OCI-LY1 (cell line): Measurements from ENCODE around the gene SYK.

Source experiments
- H2AFZ ChIP-seq: fragments of 200-600 bp; sonication (generic), shearing (Covaris generic); 2 replicates; pipeline ENCODE4 v1.6.0; 2014; ENCODE audit warnings: antibody characterized with exemption, mild to moderate bottlenecking, low read length
- H3F3A ChIP-seq: fragments of 200-600 bp; sonication (generic), shearing (Covaris generic); 2 replicates; pipeline ENCODE4 v1.6.0; 2014; ENCODE audit warnings: mild to moderate bottlenecking, antibody characterized with exemption, low read length, moderate library complexity; ENCODE audit not compliant: insufficient read depth
- H3K27ac ChIP-seq: fragments of 200-600 bp; sonication (generic); 2 replicates; pipeline ENCODE4 v1.5.1; 2014; ENCODE audit warnings: low read length, mixed run types, mild to moderate bottlenecking, low read depth; ENCODE audit not compliant: poor library complexity, severe bottlenecking
- H3K27me3 ChIP-seq: fragments of 200-600 bp; sonication (generic); 2 replicates; pipeline ENCODE4 v1.6.0; 2014; ENCODE audit warnings: antibody characterized with exemption, mild to moderate bottlenecking, low read length, moderate library complexity; ENCODE audit not compliant: insufficient read depth
- H3K36me3 ChIP-seq: fragments of 200-600 bp; sonication (generic); 2 replicates; pipeline ENCODE4 v1.6.1; 2014; ENCODE audit warnings: mild to moderate bottlenecking, antibody characterized with exemption, low read length, moderate library complexity, mixed read lengths; ENCODE audit not compliant: insufficient read depth
- H3K4me1 ChIP-seq: fragments of 200-600 bp; sonication (generic); 2 replicates; pipeline ENCODE4 v1.5.1; 2014; ENCODE audit warnings: mild to moderate bottlenecking, low read length, moderate library complexity; ENCODE audit not compliant: insufficient read depth, severe bottlenecking
- H3K4me2 ChIP-seq: fragments of 200-600 bp; sonication (generic), shearing (Covaris generic); 2 replicates; pipeline ENCODE4 v1.6.1; 2014; ENCODE audit warnings: low read length
- H3K4me3 ChIP-seq: fragments of 200-600 bp; sonication (generic); 2 replicates; pipeline ENCODE4 v1.5.1; 2014; ENCODE audit warnings: low read length, low read depth, mild to moderate bottlenecking, mixed read lengths; ENCODE audit not compliant: poor library complexity, severe bottlenecking
- H3K79me2 ChIP-seq: fragments of 200-600 bp; shearing (Covaris generic); 2 replicates; pipeline ENCODE4 v1.6.1; 2016; ENCODE audit warnings: mixed run types, low read length, mixed read lengths; ENCODE audit not compliant: insufficient read depth
- H3K9ac ChIP-seq: fragments of 200-600 bp; sonication (generic), shearing (Covaris generic); 2 replicates; pipeline ENCODE4 v1.6.1; 2014; ENCODE audit warnings: mild to moderate bottlenecking, low read length, mixed read lengths
- H3K9me2 ChIP-seq: fragments of 200-600 bp; sonication (generic), shearing (Covaris generic); 2 replicates; pipeline ENCODE4 v1.6.1; 2014; ENCODE audit warnings: low read depth, mild to moderate bottlenecking, low read length, mixed read lengths
- H3K9me3 ChIP-seq: fragments of 200-600 bp; shearing (Covaris generic); 2 replicates; pipeline ENCODE4 v1.6.1; 2014; ENCODE audit warnings: low read length, mixed read lengths
- H4K20me1 ChIP-seq: fragments of 200-600 bp; sonication (generic), shearing (Covaris generic); 2 replicates; pipeline ENCODE4 v1.6.0; 2016; ENCODE audit warnings: mild to moderate bottlenecking, low read length; ENCODE audit not compliant: insufficient read depth
- EZH2 ChIP-seq: fragments of 200-600 bp; sonication (generic), shearing (Covaris generic); IDR thresholded peaks from 2 replicates; pipeline ENCODE4 v1.8.0; 2017; ENCODE audit warnings: borderline replicate concordance, mixed run types, mild to moderate bottlenecking, antibody characterized with exemption, low read length, moderate library complexity, mixed read lengths
- TF ChIP-seq, protein P1 (sequence below): fragments of 200-600 bp; sonication (generic), shearing (Covaris generic); IDR thresholded peaks from 2 replicates; pipeline ENCODE4 v1.5.1; 2017; ENCODE audit warnings: mild to moderate bottlenecking, antibody characterized with exemption, low read length, moderate library complexity, mixed read lengths

SYK gene

DNA sequence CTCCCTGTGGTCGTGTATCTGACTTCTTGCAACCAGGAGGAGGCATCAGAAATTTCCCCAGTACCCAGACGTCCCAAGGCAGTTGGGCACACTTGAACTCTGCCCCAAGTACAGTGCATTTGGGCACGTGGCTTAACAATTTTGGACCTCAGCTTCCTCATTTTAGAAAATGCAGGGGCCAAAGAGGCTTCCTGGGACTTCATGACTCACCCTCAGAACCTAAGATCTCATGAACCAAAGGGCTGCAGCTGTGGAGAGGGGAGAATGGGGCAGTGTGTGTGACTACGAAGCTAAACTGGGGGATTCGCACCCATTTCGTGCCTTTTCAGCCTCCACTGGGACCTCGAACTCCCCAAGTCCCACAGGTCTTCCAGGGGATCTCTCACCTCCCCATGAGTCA lies 59.2 kb downstream of the SYK start:
- Histone ChIP-seq H3K27ac (peak overlapping the region; percentile 32), H3K4me2 (no peak overlapping the region), H3K27me3 (no peaks in the 10 kb centered on the region), H2AFZ (no peak overlapping the region), H3K9me2 (no peaks in the 10 kb centered on the region), H3F3A (peaks cover 2% of the 10 kb centered on the region; the same call in 1 of the 2 replicates), H3K9ac (no peak overlapping the region), H3K79me2 (0 out of 2 replicates have a peak, but pooled peaks cover 3% of the 10 kb centered on the region), H3K4me3 (no peak overlapping the region), H3K4me1 (no peaks in the 10 kb centered on the region), H3K36me3 (peaks cover 99% of the 10 kb centered on the region), H4K20me1 (no peaks in the 10 kb centered on the region), H3K9me3 (no peaks in the 10 kb centered on the region)
- TF ChIP-seq, protein P1, sequence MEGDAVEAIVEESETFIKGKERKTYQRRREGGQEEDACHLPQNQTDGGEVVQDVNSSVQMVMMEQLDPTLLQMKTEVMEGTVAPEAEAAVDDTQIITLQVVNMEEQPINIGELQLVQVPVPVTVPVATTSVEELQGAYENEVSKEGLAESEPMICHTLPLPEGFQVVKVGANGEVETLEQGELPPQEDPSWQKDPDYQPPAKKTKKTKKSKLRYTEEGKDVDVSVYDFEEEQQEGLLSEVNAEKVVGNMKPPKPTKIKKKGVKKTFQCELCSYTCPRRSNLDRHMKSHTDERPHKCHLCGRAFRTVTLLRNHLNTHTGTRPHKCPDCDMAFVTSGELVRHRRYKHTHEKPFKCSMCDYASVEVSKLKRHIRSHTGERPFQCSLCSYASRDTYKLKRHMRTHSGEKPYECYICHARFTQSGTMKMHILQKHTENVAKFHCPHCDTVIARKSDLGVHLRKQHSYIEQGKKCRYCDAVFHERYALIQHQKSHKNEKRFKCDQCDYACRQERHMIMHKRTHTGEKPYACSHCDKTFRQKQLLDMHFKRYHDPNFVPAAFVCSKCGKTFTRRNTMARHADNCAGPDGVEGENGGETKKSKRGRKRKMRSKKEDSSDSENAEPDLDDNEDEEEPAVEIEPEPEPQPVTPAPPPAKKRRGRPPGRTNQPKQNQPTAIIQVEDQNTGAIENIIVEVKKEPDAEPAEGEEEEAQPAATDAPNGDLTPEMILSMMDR, result no peak
- TF ChIP-seq EZH2, result no peak

- Histone ChIP-seq H4K20me1 (no peaks in the 10 kb centered on the region), H3K4me1 (no peaks in the 10 kb centered on the region), H3K9me2 (no peaks in the 10 kb centered on the region), H3K4me2 (no peak overlapping the region), H3K36me3 (peaks cover 99% of the 10 kb centered on the region), H2AFZ (no peak overlapping the region), H3K9ac (no peak overlapping the region), H3K9me3 (no peaks in the 10 kb centered on the region), H3K79me2 (0 out of 2 replicates have a peak, but pooled peaks cover under 1% of the 10 kb centered on the region), H3K4me3 (no peak overlapping the region), H3K27me3 (no peaks in the 10 kb centered on the region), H3F3A (no peaks in the 10 kb centered on the region; the same call in 1 of the 2 replicates), H3K27ac (no peak overlapping the region)
- TF ChIP-seq EZH2, result no peak
Observed at GRCh38 chr9:90861380-90861779, 59.8 kb downstream of the SYK start.

GRCh38 chr9:90861826-90862740 lies 60.5 kb downstream of the SYK start:
- H3K4me3 ChIP-seq, result no peak overlapping the region
- TF ChIP-seq EZH2, result no peak
- TF ChIP-seq, protein P1, result no peak
- no peak overlapping the region for H2AFZ ChIP-seq

More at GRCh38 chr9:90861826-90862740, 60.5 kb downstream of the SYK start:
- Histone ChIP-seq H3K9ac (no peak overlapping the region), H3K27ac (no peak overlapping the region), H3K9me3 (no peaks in the 10 kb centered on the region), H3K4me2 (no peak overlapping the region), H3F3A (no peaks in the 10 kb centered on the region; the same call in 1 of the 2 replicates), H3K4me1 (no peaks in the 10 kb centered on the region), H3K27me3 (no peaks in the 10 kb centered on the region), H3K36me3 (peaks cover 99% of the 10 kb centered on the region), H3K79me2 (no peaks in the 10 kb centered on the region), H3K9me2 (no peaks in the 10 kb centered on the region), H4K20me1 (no peaks in the 10 kb centered on the region)
